GM19468 (cell line): ENCODE data around the gene C5orf52.
"Not testable (repeated sequence)": the region's sequence is repeated elsewhere in the genome, so short reads cannot be mapped to it uniquely, and the experiment has no call there.

ENCODE experiments used
- ATAC-seq: cut with Tn5 transposase; IDR thresholded peaks from one replicate; pipeline ENCODE4 v1.9.1; 2021; ENCODE audit warnings: mild to moderate bottlenecking, moderate library complexity, moderate number of reproducible peaks; ENCODE audit not compliant: unreplicated experiment; ENCODE audit errors: extremely low read depth

Gene C5orf52

DNA sequence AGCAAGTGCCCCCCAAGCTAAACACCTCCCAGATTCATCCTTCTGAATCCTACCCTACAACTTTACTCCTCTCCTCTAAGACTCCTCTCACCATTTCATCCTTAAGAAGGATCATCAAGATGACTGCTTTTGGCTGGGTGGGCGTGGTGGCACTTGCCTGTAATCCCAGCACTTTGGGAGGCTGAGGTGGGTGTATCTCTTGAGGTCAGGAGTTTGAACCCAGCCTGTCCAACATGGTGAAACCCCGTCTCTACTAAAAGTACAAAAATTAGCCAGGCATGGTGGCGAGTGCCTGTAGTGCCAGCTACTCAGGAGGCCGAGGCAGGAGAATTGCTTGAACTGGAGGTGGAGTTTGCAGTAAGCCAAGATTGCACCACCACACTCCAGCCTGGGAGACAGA is 3.0 kb downstream of the C5orf52 start:
- not testable (repeated sequence) for ATAC-seq

DNA sequence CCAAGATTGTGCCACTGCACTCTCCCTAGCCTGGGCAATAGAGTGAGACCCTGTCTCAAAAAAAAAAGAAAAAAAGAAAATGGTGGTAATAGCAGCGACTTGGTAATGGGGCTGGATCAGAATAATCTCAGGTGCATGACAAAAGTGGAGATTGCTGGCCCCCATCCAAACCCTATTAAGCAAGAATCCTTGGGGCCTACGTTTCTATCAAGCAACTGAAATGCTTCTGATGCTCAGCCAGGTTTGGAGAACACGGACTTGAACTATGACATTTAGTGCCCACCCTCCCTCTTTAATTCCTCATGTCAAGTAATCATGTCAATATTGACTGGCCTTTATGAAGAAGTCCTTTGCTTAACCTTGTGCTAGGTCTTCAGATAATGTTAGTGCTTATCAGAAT is 6.6 kb downstream of the C5orf52 start:
- no peak for ATAC-seq

DNA sequence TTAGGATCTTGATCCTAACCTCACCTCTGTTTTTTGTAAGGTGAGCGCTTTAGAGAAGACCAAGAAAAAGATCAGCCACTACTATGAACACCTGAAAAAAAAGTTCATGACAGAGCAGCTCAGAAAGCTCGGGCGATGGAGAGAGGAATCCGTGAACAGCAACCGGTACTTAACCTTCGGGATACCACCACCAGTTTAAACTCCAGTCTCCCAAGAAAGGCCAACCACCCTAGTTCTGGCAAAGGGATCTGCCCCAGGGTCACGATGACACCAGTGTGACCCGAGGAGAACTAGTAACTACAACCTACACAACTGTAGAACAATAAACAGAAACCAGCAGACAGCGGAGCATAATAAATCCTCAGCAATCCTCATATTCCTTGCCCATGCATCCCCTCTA is 8.5 kb downstream of the C5orf52 start:
- ATAC-seq: no peak

DNA sequence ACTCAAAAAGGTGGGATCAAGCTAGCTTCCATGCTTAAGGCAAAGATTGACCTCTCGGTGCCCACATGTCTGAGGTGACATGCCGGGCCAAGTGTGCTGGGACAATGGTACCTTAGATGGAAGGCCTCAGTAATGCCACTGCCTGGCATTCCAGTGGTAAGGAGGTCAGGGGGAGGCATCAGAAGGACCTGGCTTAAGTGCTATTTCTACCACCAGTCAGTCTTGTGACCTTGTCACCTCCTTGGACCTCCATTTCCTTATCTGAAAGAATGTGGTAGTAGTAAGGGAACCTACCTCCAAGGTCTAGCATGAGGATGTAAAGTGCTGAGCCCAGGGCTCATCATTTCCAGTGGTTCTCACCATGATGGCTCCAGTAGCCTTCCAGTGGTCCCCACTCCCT is 8.9 kb downstream of the C5orf52 start:
- no peak for ATAC-seq

DNA sequence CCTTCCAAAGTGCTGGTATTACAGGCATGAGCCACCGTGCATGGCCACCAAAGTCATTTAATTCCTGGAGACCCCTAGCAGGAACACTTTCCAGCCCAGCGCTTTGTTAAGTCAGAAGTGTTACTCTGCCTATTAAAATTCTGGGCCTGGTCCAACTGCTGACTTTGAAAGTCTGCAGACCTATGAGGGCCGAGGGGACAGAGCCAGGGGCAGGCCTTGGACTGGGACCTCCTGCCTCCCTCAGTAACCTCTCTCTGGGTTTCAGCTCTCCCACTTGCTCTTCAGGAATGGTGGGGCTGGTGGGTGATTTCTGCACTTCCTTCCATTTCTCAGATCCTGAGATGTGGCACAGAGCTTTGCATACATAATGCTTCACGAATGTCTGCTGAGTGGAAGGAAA is 9.7 kb downstream of the C5orf52 start:
- no peak for ATAC-seq

DNA sequence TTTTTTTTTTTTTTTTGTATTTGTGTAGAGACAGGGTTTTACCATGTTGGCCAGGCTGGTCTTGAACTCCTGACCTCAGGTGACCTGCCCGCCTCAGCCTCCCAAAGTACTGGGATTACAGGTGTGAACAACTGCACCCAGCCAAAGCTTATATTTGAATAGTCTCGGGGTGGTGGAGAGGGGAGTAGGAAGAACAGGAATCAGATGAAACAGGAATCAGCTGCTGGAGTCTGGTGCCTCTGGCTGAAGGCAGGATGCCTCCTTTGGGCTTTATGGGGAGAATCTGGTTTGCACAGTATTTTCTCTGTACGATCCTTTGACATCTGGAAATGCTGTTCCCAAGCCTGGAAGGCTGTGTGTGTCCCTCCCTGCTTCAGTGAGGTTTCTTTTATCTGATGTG is 10.9 kb downstream of the C5orf52 start:
- ATAC-seq: no peak

DNA sequence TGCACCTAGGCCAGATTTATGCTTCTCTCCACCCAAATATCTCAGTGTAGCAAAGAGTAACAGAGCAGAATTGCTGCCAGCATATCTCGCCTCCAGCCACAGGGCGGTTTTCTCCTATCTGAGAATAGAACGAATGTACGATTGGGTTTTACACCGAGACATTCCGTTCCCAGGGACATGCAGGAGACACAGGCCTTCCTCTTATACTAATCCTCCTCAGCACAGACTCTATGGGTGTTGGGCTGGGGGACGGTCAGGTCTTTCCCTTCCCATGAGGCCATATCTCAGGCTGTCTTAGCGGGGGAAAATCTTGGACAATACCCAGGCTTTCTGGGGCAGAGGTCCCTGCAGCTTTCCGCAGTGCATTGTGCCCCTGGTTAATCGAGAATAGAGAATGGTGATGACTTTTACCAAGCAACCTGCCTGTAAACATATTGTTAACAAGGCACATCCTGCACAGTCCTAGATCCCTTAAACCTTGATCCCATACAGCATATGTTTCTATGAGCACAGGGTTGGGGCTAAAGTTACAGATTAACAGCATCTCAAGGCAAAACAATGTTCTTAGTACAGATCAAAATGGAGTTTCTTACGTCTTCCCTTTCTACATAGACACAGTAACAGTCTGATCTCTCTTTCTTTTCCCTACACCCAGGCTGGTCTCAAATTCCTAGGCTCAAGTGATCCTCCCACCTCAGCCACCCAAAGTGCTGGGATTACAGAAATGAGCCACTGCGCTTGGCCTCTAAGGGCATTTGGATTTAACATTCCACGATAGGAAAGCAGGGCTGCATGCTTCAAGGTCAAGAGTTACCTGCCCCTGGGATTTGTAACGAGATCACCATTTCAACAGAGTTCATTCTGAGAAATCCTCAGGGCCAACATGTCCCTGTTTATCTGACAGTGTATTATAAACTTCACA is 15.2 kb downstream of the C5orf52 start:
- ATAC-seq: not testable (repeated sequence)

DNA sequence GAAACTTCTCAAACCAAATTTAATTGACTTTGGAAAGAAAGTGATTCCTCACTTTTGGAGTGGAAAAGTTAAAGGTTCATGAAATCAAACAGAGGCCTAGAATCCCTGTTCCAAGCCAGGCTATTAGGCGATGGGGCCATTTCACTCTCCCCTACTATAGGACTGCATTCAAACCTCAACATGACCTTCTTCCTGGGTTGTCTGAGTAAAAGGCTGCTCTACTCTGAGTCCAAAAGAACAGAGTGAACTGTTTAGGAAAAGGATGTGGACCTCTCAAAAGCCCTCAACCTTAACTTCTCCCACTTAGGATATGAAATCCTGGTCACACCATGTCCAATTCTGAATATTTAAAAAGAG is 15.8 kb downstream of the C5orf52 start:
- no peak for ATAC-seq

DNA sequence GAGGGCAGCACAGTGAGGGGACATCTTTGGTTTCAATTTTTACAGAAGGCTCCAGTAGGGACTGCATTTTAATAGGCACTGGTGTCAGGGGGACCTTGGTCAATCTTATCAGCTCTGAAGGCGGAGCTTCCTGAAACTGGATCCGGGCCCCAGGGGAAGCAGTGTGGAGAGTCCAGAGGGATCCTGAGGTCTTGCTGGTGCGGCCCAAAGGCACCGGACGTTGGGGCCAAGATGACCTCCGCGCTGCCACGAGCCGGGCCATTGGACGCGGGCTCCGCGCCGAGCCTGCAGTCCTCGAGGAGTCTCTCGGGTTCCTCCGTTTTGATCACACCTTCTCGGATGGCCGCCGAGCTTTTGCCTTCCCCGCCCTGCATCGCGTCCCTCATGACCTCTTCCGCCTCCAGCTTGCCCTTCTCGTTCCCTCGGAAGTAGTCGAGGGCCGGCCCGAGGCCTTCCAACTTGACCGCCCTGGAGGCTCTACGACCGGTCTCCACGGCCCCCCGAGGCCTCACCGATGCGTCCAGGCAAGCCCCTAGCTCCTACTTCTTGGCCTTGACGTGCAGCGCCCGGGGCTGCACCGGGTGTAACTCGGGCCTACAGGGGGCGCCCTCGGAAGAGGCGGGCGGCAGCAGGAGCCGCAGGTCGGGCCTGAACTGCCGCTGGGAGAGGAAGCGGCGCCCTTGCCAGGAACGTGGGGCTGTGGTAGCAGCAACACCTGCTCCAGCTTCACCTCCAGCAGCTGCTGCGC is 18.8 kb downstream of the C5orf52 start:
- no peak for ATAC-seq

DNA sequence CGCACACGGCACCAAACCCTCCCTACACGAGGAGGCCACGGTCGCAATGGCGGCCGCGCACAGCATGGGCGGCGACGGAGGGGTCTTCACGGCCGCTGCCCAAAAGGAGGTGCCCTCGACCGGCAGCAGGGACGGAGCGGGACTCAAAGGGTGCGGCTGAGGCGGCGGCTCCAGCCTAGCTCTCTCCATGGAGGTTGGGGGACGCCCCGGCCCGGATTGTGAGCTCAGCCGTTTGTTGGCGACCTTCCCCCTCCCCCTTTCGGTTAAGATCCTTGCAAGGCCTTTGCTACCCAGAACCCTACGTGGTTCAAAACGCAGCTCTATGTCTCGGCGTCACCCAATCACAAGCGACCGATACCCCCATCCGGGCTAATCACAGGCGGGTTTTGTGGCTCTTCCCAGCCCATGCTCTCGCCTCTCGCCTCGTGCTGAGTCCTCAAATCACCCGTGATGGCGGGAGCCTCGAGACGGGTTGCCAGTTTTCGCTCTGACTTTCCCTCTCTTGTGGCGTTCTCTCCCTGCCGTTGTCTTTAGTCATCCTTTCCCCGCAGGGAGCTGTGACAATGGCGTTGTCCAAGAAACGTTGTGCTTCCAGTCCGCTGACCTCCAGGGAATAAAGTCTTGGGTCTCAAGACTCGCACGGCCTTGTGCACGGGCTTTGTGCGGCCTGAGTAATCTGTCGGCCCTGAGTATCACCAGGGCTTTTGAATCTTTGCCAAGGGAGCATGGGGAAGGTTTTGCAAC is 19.5 kb downstream of the C5orf52 start:
- no peak for ATAC-seq

DNA sequence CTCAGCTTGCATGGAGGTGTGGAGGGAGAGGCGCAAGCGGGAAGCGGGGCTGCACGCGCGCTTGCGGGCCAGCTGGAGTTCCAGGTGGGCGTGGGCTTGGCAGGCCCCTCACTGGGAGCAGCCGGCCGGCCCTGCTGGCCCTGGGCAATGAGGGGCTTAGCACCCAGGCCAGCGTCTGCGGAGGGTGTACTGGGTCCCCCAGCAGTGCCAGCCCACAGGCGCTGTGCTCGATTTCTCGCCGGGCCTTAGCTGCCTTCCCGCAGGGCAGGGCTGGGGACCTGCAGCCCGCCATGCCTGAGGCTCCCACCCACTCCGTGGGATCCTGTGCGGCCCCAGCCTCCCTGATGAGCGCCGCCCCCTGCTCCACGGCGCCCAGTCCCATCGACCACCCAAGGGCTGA is 22.5 kb downstream of the C5orf52 start:
- ATAC-seq: not testable (repeated sequence)

DNA sequence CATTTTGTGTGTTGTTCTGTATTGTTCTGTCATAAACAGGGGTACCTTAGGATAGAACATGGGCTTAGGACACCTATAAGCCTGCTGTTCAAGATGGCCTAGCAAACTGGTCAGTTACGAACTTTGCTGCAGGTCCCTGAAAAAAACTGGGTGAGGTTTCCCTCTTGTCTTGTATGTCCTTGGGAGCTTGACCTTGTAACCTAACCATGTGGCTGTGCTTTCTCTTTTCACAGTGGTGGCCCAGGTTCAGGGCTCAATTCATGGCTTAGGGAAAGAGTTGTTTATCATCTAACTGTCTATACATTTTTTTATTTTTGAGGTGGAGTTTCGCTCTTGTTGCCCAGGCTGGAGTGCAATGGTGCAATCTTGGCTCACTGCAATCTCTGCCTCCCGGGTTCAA is 24.8 kb downstream of the C5orf52 start:
- ATAC-seq: not testable (repeated sequence)

DNA sequence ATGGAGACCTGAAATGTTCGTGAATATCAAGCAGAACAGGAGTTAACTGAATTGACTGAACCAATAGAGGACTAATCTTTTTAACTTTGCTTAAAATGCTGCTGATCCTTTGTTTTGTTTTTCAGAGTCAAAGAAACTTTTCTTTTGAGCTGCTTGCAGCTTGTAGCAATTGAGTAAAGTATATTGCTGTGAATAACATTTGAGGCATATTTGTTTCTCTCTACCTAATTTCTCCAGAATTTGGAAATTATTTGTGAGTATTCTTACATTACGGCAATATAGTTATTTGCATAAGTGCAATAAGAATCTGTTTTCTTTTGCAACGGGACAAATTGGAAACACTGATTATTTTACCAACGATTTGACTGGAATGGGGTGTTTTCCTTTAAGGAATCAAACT is 27.3 kb downstream of the C5orf52 start:
- not testable (repeated sequence) for ATAC-seq

DNA sequence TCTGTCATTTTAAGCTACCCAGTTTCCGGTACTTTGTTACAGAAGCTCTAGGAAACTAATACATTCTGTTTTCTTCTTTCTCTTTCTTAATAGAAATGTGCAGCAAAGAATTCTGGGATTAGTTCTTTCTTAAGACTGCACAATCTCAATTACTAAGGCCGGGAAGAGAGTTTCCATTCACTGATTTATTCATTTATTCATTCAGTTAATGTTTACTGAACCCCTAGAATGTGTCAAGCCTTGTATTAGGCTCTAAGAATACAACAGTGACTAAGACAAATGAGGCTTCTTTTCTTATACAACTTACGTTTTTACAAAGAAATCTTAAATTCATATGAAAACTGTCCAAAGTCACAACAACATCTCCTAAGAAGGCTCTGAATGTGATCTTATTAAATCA is 32.4 kb downstream of the C5orf52 start:
- no peak for ATAC-seq

DNA sequence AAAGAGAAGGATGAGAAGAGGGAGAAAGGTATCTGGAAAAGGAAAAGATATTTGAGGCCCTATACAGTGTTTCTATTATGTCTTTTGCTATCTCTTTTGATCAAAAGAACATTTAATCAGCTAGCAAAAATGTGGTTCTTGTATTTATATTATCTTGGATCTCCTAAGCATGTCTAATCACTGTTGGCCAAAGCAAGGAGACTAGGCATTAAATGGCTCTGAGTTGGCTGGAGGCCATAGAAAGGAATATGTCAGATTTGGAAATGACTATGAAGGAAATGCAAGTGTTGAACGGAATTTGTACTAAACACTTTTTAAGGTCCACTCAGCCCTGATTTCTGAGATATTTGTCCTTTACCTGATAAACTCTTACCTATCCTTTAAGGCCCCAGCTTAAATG is 37.5 kb downstream of the C5orf52 start:
- no peak for ATAC-seq

DNA sequence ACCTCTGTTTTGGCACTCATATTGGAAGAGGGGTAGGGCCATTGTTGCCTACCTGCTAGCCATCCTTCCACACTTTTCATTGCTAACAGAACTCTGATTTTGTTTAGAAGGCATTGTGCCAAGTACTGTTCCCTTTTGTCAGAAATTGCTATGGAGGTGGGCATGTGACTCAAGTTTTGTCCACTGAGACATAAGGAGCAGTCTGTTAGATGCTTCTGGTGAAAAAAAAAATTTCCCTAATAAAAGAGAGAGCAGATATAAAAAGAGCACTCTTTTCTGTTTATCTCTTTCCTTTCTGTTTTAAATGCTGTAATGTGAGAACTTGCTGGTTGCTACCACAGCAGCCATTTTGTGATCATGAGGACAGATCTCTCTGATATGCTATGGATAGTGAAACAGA is 38.0 kb downstream of the C5orf52 start:
- ATAC-seq: no peak

DNA sequence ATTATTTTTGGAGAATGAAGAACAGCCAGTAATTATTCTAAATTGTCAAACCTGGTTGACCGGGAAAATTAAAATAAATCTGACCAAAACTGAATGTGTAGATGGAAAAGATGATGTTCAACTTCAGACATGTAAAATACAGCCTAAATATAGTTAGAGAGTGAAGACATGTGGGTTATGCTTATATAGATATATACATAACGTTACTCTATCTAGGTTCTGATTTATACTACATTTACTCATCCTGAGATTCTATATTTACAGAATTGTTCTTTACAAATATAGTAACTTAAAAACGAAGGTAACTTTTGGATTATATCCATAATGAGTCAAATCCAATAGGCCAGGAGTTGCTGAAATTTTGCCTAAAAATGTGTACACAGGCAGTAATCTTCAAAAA is 39.1 kb downstream of the C5orf52 start:
- ATAC-seq: no peak

DNA sequence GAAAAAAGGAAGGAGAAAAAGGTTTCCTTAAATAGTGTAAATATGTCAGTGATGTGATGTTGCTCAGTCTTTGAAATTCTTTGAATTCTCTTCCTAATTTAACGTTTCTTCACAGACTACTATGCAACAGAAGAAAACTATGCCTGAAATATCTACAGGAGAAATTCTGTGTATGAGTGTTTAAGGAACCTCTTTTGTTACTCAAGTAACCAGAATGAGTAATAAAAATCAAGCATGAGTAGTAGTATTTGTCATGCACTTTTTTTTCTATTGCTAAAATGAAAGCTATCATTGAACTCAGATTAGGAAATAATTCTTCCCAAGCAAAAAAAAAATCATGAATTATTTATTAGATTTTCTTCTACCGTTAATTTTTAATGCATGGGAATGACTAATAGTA is 39.5 kb downstream of the C5orf52 start:
- ATAC-seq: no peak

DNA sequence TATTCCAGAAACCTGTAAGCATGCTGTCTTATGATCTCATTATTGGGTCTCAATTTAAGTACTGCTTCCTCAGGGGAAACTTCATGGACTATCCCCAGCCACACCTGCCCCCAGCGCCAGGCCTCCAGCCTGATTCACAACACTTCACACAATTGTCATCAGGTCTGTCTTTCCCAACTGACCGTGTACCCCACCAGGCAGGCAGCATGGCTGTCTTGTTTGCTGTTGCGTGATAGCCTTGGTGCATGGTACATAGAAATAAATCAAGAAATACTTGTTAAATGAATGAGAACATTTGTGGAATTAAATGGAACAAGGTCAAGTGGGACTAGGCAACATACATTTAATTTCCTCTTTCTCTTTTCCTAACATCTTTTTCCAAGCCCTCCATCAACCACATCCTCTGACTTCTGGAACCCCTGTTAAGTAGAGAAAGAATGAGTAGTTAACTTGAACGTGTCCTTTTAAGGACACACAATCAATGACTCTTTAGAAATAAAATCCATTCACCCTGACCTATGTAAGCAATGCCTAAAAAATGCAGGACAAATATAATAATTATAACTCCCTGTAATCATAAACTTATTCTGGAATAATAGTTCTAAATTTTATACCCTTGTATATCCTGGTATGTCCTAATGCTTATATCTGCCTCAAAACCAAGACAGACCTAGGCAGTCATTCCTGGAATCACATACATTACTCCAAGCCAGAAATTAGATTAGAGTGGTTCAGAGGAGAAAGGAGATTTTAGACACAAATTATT is 42.7 kb downstream of the C5orf52 start:
- no peak for ATAC-seq

DNA sequence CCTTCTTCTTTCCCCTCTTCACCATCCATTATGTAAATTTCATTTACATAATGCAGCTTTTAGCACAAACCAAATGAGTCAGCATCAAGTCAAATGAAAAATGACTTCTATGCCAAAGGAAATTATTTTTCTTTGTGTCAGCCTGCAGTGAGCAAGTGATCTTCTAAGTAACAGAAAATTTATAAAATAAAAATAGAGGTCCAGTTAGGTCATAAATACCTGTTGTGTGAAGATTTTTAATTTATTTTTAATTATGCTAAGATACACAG is 43.2 kb downstream of the C5orf52 start:
- ATAC-seq: no peak
